Suprapubic skin (tissue), 3 donors: Measurements from ENCODE around the gene WNT6.

Experiments used
- CTCF ChIP-seq, 2 donors: fragments of 200-600 bp in 1 of 2; fragments of 450-650 bp in 1 of 2; sonication (generic) in 1 of 2; IDR thresholded peaks; one replicate each; pipeline ENCODE4 v1.5.1; 2016 to 2019; ENCODE audit warnings: antibody characterized with exemption in 2 of 2, mild to moderate bottlenecking in 1 of 2, moderate library complexity in 1 of 2
- EP300 ChIP-seq: sonication (generic); formaldehyde crosslinking; IDR thresholded peaks from one replicate; pipeline ENCODE4 v1.6.1; 2017; ENCODE audit warnings: antibody characterized with exemption
- POLR2A ChIP-seq, 2 donors: fragments of 450-650 bp; IDR thresholded peaks; one replicate each; pipeline ENCODE4 v1.6.1; 2017; ENCODE audit warnings: antibody characterized with exemption in 2 of 2, mild to moderate bottlenecking in 2 of 2, moderate library complexity in 2 of 2

DNA sequence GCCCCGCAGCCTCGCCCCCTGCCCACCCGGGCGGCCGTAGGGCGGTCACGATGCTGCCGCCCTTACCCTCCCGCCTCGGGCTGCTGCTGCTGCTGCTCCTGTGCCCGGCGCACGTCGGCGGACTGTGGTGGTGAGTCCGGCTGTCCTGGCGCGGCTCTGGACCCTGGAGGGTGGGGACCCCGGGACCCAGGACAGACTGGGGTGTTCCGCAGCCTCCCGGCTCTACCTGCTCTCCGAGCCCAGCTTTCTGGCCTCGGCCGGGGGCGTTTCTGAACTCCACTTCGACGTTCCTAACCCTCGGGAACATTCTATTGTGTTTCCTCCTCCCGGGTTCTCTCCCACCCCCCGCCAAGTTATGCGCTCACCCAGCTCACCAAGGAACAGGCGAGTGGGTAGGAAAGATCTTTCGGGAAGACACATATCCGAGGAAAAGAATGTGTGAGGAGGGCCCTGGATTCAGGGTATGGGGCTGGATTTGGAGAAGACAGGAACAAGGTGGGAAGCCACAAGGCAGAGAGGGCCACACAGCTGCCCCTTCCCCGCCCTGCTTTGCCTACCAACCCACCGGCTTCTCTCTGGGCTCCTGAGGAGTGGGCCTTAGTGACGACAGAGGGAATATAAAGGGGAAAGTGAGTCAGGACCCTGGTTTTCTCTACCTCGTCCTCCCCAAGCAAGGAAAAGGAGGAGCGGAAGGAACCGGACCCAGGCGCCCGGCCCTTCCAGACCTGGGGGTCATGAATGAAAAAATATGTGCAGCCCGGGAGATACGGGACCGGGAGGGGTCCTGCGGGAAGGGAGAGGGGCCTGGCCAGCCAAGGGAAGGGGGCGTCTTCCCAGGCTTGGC lies 605 bp downstream of the WNT6 start:
- no peak for TF ChIP-seq CTCF (IDR thresholded peaks at IDR 0.05)
- TF ChIP-seq EP300, result no peak
- no peak for TF ChIP-seq POLR2A (IDR thresholded peaks at IDR 0.05)
